GM23338 (cell line): ENCODE measurements around the gene RAD51.

Experiments
- CREB1 ChIP-seq: fragments of 250-450 bp; sonication (Bioruptor Pico); IDR thresholded peaks from 2 replicates; pipeline ENCODE4 v1.5.0; 2020; ENCODE audit warnings: low read depth, mild to moderate bottlenecking, moderate library complexity
- EZH2 ChIP-seq: fragments of 200-600 bp; sonication (generic); IDR thresholded peaks from one replicate; pipeline ENCODE4 v1.8.0; 2017; ENCODE audit warnings: antibody characterized with exemption, mild to moderate bottlenecking, low read depth; ENCODE audit not compliant: unreplicated experiment
- TF ChIP-seq, protein P1 (sequence below), 2 experiments: fragments of 200-600 bp in 1 of 2; sonication (generic) in 1 of 2; conservative IDR thresholded peaks; 2 replicates each; pipeline versions ENCODE4 v1.5.1 to v1.6.1; 2016 to 2017; ENCODE audit warnings: antibody characterized with exemption in 2 of 2, low read depth in 2 of 2, mild to moderate bottlenecking in 2 of 2, moderate library complexity in 1 of 2

- TF ChIP-seq, protein P1, sequence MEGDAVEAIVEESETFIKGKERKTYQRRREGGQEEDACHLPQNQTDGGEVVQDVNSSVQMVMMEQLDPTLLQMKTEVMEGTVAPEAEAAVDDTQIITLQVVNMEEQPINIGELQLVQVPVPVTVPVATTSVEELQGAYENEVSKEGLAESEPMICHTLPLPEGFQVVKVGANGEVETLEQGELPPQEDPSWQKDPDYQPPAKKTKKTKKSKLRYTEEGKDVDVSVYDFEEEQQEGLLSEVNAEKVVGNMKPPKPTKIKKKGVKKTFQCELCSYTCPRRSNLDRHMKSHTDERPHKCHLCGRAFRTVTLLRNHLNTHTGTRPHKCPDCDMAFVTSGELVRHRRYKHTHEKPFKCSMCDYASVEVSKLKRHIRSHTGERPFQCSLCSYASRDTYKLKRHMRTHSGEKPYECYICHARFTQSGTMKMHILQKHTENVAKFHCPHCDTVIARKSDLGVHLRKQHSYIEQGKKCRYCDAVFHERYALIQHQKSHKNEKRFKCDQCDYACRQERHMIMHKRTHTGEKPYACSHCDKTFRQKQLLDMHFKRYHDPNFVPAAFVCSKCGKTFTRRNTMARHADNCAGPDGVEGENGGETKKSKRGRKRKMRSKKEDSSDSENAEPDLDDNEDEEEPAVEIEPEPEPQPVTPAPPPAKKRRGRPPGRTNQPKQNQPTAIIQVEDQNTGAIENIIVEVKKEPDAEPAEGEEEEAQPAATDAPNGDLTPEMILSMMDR (conservative IDR thresholded peaks at IDR 0.05; ENCODE audit: low read depth in 2 of 2) = no peak
- TF ChIP-seq CREB1 (CRISPR knock-in tag) (no peak), EZH2 (no peak)
Measured at GRCh38 chr15:40751745-40752144, 56.8 kb downstream of the RAD51 start.
